DMS153 (cell line): Measurements from ENCODE around the gene ACTR1B.
"Not testable (repeated sequence)": the region's sequence is repeated elsewhere in the genome, so short reads cannot be mapped to it uniquely, and the experiment has no call there.

Experiments used
- DNase-seq: peaks from one replicate; lab custom pipeline; 2025; lab: John Stamatoyannopoulos, UW

The ACTR1B gene

DNA sequence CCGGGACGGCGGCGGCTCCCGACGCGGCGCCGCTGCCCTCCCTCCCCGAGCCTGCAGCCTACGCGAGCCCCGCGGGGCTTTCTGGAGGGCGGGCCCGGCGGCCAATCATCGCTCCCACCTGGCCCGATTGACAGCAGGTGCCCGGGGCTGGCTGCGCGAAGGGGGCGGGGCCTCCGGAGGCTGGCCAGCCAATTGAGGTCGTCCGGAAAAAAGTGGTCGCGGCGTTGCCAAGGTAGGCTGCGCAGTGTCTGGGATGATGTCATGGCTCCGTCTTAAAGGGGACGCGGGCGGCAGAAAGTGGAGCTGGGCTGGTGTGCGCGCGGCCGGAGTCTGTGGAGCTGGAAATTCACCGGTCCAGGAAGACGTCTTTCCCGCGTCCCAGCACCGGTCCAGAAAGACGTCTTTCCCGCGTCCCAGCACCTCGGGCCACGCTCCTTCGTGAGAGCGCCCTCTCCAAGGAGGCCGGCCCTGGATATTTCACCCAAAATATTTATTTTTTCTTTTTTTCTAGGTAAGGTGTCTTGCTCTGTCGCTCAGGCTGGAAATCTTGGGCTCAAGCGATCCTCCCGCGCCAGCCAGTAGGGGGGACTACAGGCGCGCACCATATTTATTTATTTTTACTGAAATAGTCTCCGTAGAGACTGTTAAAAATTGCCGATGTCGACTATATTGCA lies at the start of gene ACTR1B:
Gene ACTR1B (minus strand): TSS at position 83 of the 674 bp plus-strand sequence. CDS start 154 bp downstream, outside the sequence.
- peak; percentile 98 for DNase-seq

DNA sequence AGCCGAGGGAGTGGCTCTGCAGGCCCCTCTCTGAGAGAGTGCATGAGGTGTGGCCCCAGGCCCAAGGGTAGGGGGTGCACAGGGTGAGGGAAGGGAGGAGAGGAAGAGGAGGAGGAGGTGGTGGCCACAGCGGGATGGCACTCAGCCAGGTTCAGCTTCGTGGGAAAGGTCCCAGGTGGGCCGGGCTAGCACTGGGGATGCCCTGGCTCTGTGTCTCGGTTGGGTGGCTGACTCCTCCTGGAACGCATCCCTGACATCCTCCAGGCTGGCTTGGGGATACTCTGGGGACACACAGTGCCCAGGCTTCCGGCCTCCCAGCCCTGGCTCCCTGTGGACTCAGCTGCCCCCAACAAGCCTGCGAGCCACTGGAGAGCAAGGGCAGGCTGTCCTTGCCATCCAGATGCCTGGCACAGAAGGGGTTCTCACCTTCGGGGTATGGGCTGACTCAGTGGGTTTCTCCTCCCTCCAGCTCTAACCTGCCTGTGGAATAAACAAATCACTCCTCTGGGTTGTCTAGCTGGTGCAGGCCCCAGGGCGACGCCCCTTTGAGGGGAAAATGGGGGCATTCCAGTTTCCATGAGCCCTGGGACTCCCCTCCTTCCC lies 49.0 kb upstream of the ACTR1B start:
- no peak for DNase-seq

DNA sequence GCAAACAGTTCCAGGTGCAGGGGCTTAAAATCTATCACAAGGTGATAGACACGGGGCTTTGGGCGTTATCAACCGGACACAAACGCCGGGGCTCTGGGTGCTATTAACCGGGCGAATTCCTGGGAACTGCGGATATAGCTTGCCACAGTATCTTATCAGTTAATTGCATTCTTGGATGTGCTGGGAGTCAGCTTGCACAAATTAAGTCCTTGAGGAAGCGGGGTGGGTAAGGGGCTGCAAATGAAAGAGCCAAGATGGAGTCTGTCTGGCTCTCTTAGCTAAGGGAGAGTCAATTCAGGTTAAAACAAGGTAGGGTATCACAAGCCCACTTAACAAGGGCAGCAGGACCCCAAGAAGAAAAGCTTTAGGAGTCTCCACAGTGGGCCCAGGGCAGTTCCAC lies 48.3 kb upstream of the ACTR1B start:
- DNase-seq: not testable (repeated sequence)

DNA sequence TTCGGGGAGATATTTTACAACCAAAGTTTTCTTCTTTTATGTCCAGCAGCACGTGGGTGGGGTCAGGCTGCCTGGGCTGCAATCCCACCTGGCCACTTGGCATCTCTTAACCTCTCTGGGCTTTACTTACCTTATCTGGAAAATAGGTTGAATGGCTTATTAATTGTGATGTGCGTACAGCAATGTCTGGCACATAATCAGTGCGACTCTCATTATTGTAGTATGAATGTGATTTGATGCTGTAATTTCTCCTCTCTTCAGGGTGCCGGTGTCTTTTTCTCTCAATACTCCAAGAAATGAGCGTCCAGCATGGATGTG lies 47.5 kb upstream of the ACTR1B start:
- DNase-seq: no peak

DNA sequence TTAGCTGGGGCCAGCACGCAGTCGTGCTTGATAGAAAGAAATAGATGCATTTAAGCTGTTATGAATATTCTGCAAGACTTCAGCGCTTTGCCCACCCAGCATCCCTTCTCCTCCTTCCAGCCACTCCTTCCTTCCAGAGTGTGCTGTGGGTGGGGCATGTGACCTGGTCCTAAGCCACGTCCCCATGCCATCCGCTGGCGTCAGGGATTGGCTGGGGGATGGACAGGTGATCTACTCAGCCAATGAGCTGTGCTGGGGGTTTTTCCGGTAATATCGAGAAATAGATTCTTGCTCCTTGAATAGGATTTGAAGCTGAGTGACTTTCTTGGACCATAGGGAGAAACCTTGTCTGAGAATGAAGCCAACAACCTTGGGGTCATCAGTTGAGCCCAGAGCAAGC lies 44.8 kb upstream of the ACTR1B start:
- no peak for DNase-seq

DNA sequence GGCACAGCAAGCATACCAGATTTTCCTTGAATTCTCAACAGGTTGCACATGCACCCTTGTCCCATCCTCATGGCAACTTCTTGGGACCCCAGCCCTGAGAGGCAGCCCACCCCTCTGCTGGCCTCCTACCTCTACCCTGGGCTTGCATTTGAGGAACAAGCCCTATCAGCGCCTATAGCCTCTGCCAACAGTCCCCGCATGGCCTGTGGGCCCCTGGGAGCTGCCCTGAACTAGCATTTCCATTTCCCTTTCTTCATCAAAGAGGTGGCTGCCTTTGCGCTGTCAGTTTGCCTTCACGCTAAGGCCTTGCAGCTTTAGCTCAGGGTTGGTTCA lies 44.2 kb upstream of the ACTR1B start:
- DNase-seq: no peak

DNA sequence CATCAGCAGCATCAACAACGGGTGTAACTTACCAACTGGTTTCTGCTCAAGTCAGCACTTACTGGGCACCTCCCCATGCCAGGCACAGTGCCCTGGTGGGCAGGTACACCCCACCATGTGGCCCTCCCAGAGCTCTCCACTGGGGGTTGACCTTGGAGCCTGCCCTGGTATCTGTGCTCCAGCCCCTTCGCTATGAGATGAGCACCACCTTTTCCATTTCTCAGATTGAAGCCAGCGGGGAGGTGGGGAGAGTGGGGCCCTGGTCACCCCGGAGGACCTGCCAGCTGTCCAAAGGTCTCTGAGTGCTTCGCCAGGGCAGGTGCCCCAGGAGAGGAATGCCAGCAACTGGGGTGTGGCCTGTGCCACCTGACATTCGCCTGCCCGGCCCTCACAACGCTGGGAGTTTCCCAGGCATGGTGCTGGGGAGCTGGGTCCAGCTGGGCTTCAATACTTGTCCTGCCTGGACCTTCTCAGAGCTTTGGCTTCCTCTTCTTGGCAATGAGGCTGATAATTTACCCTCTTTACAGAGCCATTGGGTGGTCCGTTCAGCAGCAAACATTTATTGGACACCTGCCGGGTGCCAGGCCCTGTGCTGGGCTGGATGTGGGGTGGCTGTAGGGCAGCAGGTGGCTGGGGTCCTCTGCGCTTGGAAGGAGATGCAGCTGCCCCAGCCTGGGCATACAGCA lies 43.7 kb upstream of the ACTR1B start:
- DNase-seq: no peak

DNA sequence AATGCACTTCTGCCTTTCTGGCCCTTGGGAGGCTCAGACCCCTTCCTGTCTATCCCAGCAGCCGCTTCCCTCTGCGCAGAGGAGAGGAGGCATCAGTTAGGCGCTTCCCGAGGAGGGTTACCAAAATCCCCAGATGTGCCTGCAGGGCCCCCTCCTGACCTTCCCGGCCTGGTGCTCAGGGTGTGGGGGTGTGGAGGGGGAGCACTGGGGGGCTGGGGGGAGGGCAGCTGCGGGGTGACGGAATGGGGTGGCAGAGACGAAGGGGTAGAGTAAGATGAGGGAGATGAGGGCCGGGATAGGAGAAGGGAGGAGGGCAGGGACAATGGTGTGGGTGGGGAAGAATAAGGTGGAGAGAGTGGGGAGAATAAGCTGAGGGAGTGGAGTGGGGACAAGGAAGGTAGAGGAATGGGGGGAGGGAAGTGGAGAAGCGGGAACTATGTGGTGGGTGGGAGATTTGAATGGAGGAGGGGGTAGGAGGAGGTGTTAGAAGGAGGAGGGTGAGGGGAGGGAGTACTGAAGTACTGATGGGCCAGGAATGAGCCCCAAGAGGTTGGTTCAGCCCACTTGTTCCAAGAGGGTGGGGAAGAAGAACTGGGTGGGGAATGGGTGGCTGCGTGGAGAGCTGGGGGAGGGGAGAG lies 43.0 kb upstream of the ACTR1B start:
- DNase-seq: no peak

DNA sequence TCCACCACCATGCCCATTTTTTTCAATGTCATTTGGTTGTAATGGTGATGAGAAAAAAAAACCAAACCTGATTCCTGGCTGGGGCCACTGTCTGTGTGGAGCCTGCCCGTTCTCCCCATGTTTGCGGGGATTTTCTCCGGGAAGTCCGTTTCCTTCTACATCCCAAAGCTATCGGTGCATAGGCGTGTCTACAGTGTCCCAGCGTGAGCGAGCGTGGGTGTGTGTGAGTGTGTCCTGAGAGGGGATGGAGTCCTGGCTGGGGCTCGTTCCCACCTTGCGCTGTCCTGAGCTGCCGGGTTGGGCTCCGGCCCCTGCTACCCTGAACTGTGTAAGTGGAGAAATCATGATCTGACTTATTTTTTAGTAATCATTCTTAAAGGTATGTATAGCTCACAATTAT lies 42.3 kb upstream of the ACTR1B start:
- DNase-seq: no peak

DNA sequence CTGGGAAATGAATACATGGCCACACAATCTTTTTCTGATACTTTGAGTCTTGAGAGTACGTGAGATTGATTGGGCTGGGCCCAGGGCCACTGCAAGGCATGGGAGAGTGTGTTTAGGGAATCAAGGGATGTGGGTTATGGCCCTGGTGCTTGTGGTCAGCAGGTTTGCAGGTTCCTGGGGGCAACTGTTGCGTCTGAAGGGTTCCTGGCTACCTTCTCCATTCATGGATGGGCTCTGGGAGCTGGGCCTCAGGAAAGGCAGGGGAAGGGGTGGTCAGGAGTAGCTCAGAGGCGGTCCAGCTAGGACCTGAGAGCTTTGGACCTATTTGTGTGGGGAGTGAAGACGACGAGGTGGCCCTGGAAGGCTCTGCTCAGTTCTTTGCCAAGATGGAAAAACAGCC lies 41.1 kb upstream of the ACTR1B start:
- DNase-seq: no peak

DNA sequence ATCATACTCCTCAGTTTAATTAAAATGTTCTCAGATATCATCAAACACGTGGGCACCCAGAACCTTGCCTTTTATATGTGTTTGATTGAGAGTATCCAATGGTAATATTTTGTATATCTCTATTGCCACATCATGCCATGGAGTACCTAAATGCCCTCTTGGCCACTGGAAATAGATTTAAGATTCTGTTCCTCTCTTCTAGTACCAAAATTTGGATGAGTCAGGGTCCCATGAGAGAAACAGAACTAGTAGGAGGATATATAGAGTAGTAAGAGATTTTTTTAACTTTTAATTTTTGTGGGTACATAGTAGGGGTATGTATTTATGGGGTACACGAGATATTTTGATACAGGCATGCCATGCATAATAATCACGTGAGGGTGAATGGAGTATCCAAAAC lies 39.9 kb upstream of the ACTR1B start:
- no peak for DNase-seq

DNA sequence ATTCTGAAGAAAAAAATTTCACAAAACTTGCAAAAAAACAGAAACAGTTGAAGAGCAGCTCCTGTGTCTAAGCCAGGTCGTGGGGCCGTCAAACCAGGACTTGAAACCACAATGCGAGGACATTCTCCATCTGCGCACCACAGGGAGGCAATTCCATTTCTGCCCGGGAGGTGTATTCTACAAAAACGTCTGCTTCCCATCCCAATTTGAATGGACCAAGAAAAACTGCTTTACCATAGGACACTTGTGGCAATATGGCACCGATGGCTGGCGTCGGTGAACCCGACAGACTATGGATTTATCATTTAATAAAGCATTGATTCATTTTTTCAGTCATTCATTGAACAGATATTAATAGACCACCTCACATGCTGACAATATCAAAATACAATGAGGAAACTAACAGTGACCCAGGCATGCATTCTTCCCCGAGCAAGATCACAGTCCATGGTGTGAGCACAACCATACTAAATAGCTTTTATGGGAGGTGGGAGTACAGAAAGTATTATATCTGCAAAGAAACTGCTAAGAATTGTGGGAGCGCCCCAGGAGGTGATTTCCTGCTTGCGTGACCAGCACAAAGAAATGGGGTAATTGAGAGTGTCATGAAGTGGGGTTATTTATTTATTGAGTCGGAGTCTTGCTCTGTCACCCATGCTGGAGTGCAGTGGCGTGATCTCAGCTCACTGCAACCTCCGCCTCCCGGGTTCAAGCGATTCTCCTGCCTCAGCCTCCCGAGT lies 39.1 kb upstream of the ACTR1B start:
- no peak for DNase-seq

DNA sequence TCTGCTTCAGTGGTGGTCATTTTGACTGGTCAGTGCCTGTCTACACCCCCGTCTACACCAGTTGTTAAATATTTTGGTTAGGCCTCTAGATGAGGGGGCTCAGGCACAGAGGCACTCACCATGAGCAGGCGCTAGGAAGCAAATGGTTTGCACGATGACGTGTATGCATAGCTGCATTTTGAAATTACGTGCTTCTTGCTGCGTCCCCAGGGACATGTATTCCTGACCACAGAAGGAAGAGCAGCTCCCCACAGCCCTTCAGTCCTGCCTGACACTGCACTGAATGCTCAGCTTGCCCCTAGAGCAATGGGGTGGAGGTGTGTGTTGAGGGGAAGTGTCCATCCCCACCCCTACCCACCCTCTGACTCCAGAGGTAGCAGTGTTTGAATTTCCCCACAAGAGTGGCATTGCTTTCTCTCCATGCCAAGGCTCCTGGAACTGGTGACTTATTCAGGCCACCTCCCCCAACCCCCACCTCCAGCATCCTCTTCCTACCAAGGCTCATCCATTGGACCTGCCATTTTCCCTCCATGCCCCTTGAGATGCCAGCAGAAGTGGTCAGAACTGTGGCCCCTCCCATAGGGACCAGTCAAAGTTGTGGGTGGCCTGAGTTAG lies 38.1 kb upstream of the ACTR1B start:
- DNase-seq: no peak

DNA sequence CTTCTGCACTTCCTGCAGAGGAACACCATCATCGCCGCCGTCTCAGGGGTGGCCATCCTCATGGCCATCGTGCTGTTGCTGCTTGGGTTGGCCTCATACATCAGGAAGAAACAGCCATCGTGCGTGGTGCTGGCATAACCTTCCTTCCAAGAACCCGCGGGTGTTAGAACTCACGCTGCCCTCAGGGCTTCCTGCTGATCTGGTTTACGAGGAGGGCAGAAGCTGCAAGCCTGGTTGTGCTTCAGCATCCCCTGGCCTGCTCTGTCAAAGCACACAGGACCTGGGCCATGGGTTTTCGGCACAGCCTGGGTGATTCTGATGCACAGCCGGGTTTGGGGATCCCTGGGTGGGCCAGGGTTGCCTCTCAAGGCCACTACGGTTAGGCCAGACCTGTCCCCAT lies 37.3 kb upstream of the ACTR1B start:
- no peak for DNase-seq

DNA sequence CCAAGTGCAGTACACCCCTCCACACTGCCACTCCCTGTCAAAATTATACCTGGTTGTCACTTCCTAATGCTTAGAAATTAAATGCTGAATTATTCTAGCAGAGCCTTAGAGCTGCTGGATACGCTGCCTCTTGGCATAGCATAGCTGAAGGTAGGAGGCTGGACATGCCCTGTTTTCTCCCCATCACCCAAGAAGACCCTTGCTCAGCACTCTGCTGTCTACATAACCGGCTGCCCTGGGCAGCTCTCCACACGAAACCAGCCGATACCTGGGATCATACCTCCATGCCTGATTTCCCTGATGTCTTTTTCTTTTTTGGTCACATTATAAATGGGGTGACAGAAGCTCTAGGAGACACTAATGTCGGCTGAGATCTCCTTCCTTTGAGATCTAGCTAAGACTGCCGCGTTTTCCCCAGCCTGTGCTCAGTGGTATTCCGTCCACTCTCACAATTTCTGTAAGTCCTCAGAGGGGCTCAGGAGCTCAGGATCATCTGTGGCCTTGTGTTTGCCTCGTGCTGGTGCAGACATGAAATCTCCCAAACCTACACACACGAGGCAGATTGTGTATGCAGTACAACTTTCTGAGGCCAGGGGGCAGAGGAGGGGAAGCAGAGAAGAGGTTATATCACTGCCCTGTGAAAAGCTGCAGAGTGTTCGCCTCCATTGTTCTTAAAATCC lies 36.1 kb upstream of the ACTR1B start:
- peak; percentile 53 for DNase-seq

DNA sequence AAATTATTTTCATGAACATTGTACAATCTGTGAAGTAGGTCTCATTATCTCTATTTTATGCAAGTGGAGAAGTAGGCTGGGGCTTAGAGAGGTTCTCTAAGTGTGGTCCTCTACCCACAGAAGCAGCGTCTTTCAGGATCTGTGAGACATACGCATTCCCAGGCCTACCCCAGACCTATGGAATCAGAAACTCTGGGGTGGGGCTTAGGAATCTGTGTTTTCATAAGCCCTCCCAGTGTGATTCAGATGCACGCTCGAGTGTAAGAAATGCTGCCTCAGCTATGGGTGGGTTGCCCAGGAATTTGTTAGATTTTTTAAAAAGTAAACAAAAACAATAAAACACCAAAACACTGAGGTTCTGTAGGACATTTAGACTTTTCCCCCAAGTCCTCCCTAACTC lies 34.7 kb upstream of the ACTR1B start:
- no peak for DNase-seq

DNA sequence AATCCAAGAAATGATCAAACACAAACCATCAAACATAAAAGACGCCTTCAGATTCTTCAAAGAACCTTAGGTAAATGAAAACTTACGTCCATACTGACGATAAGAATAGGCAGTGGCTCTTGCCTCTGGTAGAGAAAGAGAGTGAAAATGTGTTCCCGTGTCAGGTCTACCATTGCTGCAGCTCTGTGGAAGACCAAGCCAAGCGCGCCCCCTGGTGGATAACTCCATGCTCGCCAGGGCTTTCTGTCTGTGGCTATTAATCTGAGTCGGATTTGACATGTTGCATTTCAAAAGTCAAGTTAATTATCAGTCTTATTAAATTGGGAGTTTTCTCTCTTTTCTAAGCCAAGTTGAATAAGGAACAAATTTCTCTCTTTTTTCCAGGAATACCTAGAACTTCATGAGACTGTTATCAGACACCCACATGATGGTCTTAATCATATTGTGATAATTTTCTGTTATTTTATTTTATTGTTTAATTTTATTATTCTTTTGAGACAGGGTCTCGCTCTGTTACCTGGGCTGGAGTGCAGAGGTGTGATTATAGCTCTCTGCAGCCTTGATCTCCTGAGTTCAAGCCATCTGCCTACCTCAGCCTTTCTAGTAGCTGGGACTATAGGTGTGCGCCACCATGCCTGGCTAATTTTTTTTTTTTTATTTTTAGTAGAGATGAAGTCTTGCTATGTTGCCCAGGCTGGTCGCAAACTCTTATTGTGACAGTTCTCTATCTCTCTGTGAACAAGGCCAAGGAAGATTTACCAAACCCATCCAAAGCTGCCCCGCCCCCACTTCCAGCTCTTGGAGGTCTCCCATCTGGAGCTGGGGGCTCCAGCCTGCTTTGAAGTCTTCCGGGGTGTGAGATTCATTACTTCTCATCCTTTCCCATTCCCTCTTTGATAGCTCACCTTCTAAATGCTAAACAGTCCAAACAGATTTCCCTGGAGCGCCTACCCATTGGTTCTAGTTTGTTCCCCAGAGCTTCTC lies 33.7 kb upstream of the ACTR1B start:
- DNase-seq: peak; percentile 54

DNA sequence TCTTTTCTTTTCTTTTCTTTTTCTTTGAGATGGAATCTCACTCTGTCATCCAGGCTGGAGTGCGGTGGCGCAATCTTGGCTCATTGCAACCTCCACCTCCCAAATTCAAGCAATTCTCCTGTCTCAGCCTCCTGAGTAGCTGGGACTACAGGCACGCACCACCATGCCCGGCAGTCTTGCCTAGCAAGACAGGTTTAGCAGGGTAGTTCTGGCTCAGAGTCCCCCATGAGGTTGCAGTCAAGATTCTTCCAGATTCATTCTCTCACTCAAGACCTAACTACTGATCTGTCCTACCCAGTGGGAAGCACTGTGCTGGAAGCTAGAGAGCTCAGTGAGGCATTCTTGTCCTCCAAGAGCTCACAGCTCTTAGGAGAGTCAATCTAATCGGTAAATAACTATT lies 31.9 kb upstream of the ACTR1B start:
- no peak for DNase-seq

DNA sequence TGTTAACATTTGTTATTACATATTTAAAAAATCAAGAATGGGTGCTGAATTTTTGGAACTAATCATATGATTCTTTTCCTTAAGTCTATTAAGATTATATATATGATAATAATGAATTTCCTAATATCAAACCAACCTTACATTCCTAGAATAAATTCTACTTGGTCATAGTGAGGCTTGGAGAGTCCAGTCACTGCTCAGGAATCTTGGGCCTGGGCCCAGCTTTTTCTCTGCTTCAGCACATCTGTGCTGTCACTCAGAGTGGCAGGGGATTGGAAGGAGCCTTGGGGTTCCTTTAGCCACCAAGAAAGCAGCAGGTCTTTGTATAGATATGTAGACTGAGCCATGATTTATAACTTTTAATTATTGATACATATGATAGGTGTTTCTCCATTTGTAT lies 29.6 kb upstream of the ACTR1B start:
- no peak for DNase-seq

DNA sequence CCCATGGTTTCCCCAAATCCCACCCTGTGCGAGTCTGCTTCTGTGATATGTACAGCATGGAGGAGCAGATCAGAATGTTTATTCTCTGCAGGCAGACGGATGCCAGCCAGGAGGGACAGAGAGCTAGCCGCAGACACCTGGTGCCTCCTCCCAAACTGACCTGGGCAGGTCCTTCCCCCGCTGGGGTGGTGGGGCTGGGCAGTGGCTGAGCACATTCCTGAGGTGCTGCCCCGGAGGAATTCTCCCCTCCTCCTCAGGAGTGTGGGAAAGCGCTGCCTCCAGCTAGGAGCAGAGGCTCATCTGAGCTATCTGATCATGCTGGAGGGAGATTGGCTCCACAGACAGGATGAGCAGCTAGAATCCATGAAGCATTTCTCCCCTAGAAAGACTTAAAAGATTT lies 27.3 kb upstream of the ACTR1B start:
- no peak for DNase-seq
